HEK293T (cell line): ENCODE data around the gene DNAAF5.
"Not testable (repeated sequence)": the region's sequence is repeated elsewhere in the genome, so short reads cannot be mapped to it uniquely, and the experiment has no call there.

Experiments used
- CTCF ChIA-PET: fragments of 350-600 bp; formaldehyde crosslinking; extraction: SDS; loops from one replicate; lab custom pipeline; 2021; ENCODE audit warnings: antibody characterized with exemption, inconsistent platforms; lab: Yijun Ruan, JAX
- POLR2A ChIA-PET: fragments of 350-600 bp; formaldehyde crosslinking; extraction: SDS; loops from one replicate; lab custom pipeline; 2020; ENCODE audit warnings: antibody characterized with exemption, inconsistent platforms; lab: Yijun Ruan, JAX
- DNase-seq: peaks from one replicate; pipeline ENCODE4 v3.0.0; 2012; ENCODE audit warnings: mixed read lengths; ENCODE audit errors: extremely low spot score
- ARNT ChIP-seq: fragments of 450-650 bp; IDR thresholded peaks from 2 replicates; pipeline ENCODE4 v1.6.1; 2017; ENCODE audit warnings: mild to moderate bottlenecking
- BHLHE40 ChIP-seq: fragments of 450-650 bp; IDR thresholded peaks from 2 replicates; pipeline ENCODE4 v1.6.1; 2016; ENCODE audit warnings: mild to moderate bottlenecking, moderate library complexity, borderline replicate concordance
- CTBP1 ChIP-seq: fragments of 450-650 bp; IDR thresholded peaks from 2 replicates; pipeline ENCODE4 v1.6.1; 2016; ENCODE audit warnings: borderline replicate concordance
- ELF4 ChIP-seq: fragments of 450-650 bp; IDR thresholded peaks from 2 replicates; pipeline ENCODE4 v1.6.1; 2017; ENCODE audit warnings: antibody characterized with exemption
- FOXA1 ChIP-seq: fragments of 450-650 bp; IDR thresholded peaks from 2 replicates; pipeline ENCODE4 v1.6.1; 2016; ENCODE audit warnings: mild to moderate bottlenecking
- FOXK2 ChIP-seq: fragments of 450-650 bp; IDR thresholded peaks from 2 replicates; pipeline ENCODE4 v1.6.1; 2016; ENCODE audit warnings: mild to moderate bottlenecking
- FOXM1 ChIP-seq: fragments of 450-650 bp; IDR thresholded peaks from 2 replicates; pipeline ENCODE4 v1.6.1; 2017; ENCODE audit warnings: mild to moderate bottlenecking, borderline replicate concordance
- HDGF ChIP-seq: fragments of 450-650 bp; IDR thresholded peaks from 2 replicates; pipeline ENCODE4 v1.6.1; 2017; ENCODE audit warnings: antibody characterized with exemption, borderline replicate concordance
- L3MBTL2 ChIP-seq: fragments of 450-650 bp; conservative IDR thresholded peaks from 2 replicates; pipeline ENCODE4 v1.6.1; 2016; ENCODE audit warnings: mild to moderate bottlenecking
- LEF1 ChIP-seq: fragments of 450-650 bp; IDR thresholded peaks from 2 replicates; pipeline ENCODE4 v1.6.1; 2017; ENCODE audit warnings: mild to moderate bottlenecking, borderline replicate concordance
- NFRKB ChIP-seq: fragments of 450-650 bp; IDR thresholded peaks from 2 replicates; pipeline ENCODE4 v1.6.1; 2016; ENCODE audit warnings: mild to moderate bottlenecking, moderate library complexity
- SP1 ChIP-seq: fragments of 450-650 bp; IDR thresholded peaks from 2 replicates; pipeline ENCODE4 v1.6.1; 2017
- SUZ12 ChIP-seq: fragments of 450-650 bp; IDR thresholded peaks from 2 replicates; pipeline ENCODE4 v1.6.1; 2016; ENCODE audit warnings: mild to moderate bottlenecking
- TARDBP ChIP-seq: fragments of 450-650 bp; IDR thresholded peaks from 2 replicates; pipeline ENCODE4 v1.6.1; 2016
- ZNF384 ChIP-seq: fragments of 450-650 bp; IDR thresholded peaks from 2 replicates; pipeline ENCODE4 v1.6.1; 2016
- TF ChIP-seq, protein P1 (sequence below): fragments of 450-650 bp; IDR thresholded peaks from 2 replicates; pipeline ENCODE4 v1.6.1; 2016

The DNAAF5 gene

DNA sequence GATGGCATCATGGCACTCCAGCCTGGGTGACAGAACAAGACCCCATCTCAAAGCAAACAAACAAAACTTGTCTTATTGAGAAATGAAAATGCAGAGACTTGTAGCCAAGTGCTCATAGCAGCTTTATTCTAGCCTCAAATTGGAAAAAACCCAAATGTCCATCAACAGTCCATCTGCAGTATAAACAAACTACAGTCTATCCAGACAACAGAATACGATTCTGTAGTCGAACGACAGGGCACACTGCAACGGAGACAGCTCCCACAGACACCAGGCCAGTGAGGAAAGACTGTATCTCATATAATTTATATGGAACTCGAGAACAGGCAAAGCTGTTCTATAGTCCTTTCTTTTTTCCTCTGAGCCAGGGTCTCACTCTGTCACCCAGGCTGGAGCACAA lies 65.0 kb downstream of the DNAAF5 start:
- POLR2A ChIA-PET: no interaction called here
- no peak for TF ChIP-seq SUZ12
- no peak for TF ChIP-seq BHLHE40
- no peak for TF ChIP-seq L3MBTL2
- no peak for TF ChIP-seq TARDBP
- no peak for TF ChIP-seq HDGF
- TF ChIP-seq FOXA1: no peak
- no peak for TF ChIP-seq LEF1
- TF ChIP-seq ZNF384: no peak
- no peak for TF ChIP-seq ELF4
- no peak for TF ChIP-seq FOXK2
- TF ChIP-seq, protein P1, sequence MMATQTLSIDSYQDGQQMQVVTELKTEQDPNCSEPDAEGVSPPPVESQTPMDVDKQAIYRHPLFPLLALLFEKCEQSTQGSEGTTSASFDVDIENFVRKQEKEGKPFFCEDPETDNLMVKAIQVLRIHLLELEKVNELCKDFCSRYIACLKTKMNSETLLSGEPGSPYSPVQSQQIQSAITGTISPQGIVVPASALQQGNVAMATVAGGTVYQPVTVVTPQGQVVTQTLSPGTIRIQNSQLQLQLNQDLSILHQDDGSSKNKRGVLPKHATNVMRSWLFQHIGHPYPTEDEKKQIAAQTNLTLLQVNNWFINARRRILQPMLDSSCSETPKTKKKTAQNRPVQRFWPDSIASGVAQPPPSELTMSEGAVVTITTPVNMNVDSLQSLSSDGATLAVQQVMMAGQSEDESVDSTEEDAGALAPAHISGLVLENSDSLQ: no peak
- TF ChIP-seq ARNT: no peak
- CTCF ChIA-PET: no interaction called here
- DNase-seq: no peak

DNA sequence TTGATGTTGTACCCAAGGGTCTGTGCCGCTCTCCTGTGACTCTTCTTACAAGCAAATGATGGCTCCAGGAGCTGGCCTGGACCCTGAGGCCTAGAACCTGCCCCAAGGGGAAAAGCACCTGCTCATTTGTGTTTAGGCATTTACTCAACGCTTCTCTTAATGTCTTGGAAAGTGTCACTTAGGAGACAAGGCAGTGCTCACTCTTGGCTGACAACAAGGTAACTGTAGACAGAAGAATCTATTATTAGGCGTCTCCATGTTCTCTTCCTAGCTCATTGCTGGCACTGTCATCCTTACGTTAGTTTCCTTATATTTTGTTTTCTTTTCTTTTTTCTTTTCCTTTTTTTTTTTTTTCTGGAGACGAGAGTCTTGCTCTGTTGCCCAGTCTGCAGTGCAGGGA lies 67.7 kb downstream of the DNAAF5 start:
- DNase-seq: no peak
- POLR2A ChIA-PET: no interaction called here
- CTCF ChIA-PET: no interaction called here
- TF ChIP-seq BHLHE40: no peak
- no peak for TF ChIP-seq FOXM1
- no peak for TF ChIP-seq SP1
- no peak for TF ChIP-seq L3MBTL2
- no peak for TF ChIP-seq TARDBP
- TF ChIP-seq ARNT: no peak
- TF ChIP-seq FOXK2: no peak
- no peak for TF ChIP-seq ZNF384
- no peak for TF ChIP-seq CTBP1

DNA sequence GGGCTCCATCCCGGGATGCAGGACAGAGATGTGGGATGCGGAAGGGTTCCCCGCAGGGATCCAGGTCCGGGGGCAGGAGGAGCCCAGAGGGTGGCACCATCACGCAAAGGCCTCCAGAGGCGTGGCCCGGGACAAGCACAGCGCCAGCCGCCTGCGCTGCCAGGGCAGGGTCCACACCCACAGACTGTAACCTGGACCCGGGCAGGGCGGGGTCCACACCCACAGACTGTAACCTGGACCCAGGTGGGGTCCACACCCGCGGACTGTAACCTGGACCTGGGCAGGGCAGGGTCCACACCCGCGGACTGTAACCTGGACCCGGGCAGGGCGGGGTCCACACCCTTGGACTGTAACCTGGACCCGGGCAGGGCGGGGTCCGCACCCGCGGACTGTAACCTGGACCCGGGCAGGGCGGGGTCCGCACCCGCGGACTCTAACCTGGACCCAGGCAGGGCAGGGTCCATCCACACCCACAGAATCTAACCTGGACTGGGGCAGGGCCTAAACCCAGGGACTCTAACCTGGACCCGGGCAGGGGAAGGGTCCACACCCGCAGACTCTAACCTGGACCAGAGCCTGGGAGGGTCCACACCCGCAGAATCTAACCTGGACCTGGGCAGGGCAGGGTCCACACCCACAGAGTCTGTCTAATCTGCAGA lies 68.3 kb downstream of the DNAAF5 start:
- ChIA-PET CTCF (no interaction called here), POLR2A (no interaction called here)
- TF ChIP-seq ZNF384: no peak
- no peak for DNase-seq

DNA sequence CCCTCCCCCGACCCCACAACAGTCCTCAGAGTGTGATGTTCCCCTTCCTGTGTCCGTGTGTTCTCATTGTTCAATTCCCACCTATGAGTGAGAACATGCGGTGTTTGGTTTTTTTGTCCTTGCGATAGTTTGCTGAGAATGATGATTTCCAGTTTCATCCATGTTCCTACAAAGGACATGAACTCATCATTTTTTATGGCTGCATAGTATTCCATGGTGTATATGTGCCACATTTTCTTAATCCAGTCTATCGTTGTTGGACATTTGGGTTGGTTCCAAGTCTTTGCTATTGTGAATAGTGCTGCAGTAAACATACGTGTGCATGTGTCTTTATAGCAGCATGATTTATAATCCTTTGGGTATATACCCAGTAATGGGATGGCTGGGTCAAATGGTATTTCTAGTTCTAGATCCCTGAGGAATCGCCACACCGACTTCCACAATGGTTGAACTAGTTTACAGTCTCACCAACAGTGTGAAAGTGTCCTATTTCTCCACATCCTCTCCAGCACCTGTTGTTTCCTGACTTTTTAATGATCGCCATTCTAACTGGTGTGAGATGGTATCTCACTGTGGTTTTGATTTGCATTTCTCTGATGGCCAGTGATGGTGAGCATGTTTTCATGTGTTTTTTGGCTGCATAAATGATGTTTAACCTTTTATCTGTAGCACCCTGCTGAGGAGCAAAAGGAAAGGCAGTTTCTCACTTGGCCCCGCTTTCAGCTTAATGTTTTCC lies 70.1 kb downstream of the DNAAF5 start:
- POLR2A ChIA-PET, DNase-seq, CTCF ChIA-PET: not testable (repeated sequence)

DNA sequence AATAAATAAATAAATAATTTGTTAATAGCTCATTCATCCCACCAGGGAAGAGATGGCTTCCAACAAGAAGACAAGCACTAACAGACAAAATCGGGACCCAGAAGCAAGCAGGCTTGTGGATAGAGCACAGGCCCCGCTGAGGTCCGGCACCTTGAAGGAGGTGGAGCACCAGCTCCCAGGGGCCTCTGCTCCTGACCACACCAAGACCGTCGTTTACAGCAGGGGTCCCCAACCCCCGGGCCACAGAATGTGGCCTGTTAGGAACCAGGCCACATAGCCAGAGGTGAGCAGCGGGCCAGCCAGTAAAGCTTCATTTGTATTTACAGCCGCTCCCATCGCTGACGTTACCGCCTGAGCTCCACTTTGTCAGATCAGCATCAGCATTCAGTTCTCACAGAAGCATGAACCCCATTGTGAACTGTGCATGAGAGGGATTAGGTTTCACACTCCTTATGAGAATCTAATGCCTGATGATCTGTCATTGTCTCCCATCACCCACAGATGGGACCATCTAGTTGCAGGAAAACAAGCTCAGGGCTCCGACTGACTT lies 72.5 kb downstream of the DNAAF5 start:
- TF ChIP-seq HDGF (no peak), TARDBP (no peak)
- ChIA-PET POLR2A (no interaction called here), CTCF (no interaction called here)
- no peak for DNase-seq

DNA sequence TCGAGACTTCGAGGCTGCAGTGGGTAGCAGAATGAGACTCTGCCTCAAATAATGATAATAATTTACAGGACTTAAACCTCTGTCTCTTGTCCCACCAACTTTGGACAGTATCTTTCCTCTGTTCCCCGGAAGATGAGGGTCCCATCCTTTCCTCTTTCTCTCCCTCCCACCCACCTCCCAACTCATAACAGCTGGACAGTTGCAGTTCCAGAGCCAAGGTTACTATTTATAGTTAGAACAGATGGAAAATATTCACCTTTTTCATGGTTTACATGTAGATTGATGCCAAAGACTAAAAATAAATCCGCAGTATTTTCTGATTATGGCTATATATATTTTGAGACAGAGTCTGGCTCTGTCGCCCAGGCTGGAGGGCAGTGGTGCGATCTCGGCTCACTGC lies 74.2 kb downstream of the DNAAF5 start:
- ChIA-PET CTCF (no interaction called here), POLR2A (no interaction called here)
- TF ChIP-seq ELF4: no peak
- TF ChIP-seq CTBP1: no peak
- no peak for TF ChIP-seq FOXK2
- no peak for TF ChIP-seq BHLHE40
- TF ChIP-seq SUZ12: no peak
- no peak for TF ChIP-seq FOXM1
- TF ChIP-seq HDGF: no peak
- no peak for TF ChIP-seq LEF1
- no peak for TF ChIP-seq TARDBP
- TF ChIP-seq FOXA1: no peak
- TF ChIP-seq, protein P1: no peak
- TF ChIP-seq SP1: no peak
- no peak for TF ChIP-seq NFRKB
- no peak for TF ChIP-seq ARNT
- DNase-seq: no peak

DNA sequence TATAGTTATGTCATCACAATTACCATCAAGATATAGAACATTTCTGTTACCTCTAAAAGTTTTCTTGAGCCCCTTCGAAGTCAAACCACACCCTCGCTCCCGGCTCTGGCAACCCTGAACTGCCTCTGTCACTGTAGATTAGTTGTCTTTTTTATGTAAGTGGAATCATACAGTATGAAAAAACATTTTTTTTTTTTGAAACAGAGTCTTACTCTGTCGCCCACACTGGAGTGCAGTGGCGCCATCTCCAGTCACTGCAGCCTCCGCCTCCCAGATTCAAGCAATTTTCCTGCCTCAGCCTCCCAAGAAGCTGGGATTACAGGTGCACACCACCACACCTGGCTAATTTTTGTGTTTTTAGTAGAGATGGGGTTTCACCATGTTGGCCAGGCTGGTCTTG lies 74.9 kb downstream of the DNAAF5 start:
- DNase-seq, CTCF ChIA-PET, POLR2A ChIA-PET: not testable (repeated sequence)

DNA sequence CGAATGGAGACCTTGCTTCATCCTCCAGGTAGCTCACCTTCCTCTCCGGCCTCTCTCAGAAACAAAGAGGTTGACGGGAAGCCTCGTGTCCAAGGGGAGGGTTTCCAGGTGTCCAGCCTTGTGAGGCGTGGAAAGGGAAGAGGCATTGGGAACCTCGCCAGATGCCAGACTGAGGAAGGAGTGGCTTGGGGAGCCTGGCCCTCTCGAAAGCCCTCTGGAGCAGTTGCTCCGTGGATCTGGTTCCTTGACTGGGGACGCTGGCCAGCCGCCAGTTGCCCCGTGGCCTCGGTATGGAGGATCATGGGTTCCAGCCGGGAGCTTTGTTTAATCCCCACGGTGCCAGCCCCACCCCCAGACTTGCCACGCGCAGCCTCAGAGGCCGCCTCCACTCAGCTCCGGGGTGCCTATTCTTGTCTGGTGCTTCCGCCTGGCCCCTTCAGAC lies 75.5 kb downstream of the DNAAF5 start:
- POLR2A ChIA-PET: no interaction called here
- CTCF ChIA-PET: no interaction called here
- DNase-seq: no peak
- TF ChIP-seq ARNT (no peak), FOXA1 (no peak)
